ENCODE results near the gene GULP1.
"Not testable (repeated sequence)": the region's sequence is repeated elsewhere in the genome, so short reads cannot be mapped to it uniquely, and the experiment has no call there.

- TF ChIP-seq CTCF, POLR2A (IDR thresholded peaks at IDR 0.05): not testable (repeated sequence)
Observed at GRCh38 chr2:188284251-188284650, 7.4 kb upstream of the GULP1 start.
